ENCODE data around the gene SPAAR.
"Not testable (repeated sequence)": the region's sequence is repeated elsewhere in the genome, so short reads cannot be mapped to it uniquely, and the experiment has no call there.

Gene SPAAR

DNA sequence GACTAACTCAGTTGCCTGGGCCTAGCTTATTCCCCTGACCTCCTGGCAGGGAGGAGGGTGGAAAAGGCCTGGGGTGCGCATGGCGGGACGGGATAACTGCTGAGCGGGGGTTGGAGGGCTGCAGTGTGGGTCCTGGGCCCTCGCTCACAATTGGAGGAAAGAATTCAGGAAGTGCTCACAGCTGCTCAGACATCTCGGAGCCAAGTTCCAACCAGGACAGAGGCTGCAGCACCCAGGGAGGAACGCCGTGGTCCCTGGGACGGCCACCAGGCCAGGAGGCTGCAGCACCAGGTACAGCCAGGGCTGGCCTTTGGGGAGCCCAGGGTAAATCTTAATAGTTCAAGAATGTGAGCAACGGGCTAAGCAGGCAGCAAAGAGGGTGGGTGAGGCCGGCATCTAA is at the start of gene SPAAR:
Gene SPAAR, plus strand, starts transcription at position 217 of the 400 bp plus-strand sequence. CDS start 974 bp downstream, outside the sequence.
- DNase-seq (ENCODE audit: low read depth, low spot score) = no peak

GRCh38 chr9:35859990-35860339 is 49.3 kb upstream of the SPAAR start:
- no peak for DNase-seq (ENCODE audit: low read depth, low spot score)

DNA sequence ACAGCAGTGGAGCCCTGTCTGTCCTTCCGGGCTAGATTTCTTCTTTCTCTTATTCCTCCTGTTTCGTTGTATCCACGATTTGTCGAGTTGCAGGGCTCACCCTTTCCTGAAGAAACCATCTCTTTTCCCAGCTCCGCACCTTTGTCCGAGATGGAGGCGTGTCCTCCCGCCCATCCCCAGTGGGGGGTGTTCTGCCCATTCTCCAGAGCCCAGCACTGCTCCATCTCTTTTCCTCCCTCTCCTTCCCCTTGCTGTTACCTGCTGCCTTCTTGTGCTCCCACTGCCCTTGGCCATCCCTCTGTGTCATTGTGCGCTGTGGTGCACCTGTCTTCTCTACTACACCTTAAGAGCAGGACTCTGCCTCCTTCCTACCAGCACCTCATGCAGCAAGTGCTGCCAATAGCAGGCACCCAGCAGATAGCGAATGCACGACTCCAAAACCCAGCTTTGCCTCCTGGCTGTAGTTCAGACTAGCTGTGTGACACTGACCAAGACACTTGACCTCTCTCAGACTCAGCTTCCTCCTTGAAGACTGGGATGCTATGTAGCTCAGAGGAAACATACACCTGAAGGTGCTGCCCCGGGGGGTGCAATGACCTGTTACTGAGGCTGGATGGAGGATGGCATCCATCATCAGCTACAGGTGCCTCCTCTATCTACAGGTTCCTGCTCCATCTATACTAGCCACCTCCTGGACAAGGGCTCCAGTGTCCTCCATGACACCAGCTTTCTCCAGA is 48.0 kb upstream of the SPAAR start:
- DNase-seq (ENCODE audit: low read depth, low spot score) = no peak

DNA sequence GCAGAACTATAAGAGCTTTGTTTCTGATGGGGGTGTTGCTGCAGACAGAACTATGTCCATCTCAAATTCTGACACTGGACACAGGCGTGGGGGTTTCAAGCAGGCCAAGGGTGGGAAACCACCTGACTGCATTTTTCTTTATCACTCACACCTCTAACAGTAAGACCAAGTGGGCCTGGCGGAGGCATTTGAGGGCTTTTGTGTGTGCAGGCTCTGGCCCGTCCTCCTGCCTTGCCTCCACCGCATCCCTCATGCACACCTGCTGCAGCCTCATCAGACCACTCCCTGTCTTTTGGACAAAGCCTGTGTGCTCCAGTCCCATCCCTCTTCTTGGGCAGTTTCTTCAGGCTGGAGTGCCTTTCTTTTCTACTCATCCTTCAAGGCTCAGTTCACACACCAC is 47.0 kb upstream of the SPAAR start:
- DNase-seq (ENCODE audit: low read depth, low spot score) = no peak

GRCh38 chr9:35863583-35863982 is 45.7 kb upstream of the SPAAR start:
- no peak for DNase-seq (ENCODE audit: low read depth, low spot score)

DNA sequence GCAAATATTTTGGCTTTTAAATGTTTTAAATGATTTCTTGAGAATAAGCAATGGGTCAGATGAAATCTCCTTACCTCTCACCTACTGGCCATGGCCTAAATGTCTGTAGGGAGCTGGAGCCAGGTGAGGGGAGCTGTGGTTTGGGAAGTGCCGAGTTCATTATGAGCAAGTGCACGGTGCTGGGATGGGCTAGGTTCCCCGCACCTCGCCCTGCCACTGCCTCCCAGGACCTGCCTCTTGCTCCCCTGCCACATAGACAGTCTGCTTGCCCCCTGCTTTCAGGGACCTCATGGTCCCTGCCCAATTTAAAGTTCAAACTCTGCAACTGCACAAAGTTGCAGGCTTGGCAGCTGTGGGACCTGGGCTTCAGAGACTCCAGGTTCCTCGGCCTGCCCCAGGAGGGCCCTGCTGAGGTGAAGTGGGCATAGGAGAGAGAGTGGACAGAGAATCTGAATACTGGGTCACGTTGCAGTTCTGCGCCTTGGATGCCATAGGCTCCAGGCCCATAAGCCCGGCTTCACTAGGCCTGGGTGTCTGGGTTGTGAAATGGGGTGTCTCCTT is 44.5 kb upstream of the SPAAR start:
- DNase-seq (ENCODE audit: low read depth, low spot score) = no peak

DNA sequence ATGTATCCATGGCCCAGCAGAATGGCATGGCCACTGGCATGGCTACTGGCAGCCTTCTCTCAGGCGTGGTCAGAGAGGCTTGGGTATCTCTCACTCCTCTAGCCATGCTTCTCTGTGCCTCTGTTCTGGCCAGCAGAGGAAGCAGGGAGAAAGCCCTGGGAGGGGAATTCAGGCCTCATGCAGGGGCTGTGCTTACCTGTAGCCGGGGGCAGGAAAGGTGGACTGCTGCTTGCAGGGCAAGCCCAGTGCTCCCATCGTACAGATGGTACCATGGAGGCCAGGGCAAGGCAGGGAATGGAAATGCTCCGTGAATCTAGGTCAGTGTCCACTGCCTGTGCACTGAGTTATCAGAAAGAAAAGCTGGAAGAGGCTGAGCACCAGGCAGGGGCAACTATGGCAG is 41.8 kb upstream of the SPAAR start:
- DNase-seq (ENCODE audit: low read depth, low spot score) = no peak

DNA sequence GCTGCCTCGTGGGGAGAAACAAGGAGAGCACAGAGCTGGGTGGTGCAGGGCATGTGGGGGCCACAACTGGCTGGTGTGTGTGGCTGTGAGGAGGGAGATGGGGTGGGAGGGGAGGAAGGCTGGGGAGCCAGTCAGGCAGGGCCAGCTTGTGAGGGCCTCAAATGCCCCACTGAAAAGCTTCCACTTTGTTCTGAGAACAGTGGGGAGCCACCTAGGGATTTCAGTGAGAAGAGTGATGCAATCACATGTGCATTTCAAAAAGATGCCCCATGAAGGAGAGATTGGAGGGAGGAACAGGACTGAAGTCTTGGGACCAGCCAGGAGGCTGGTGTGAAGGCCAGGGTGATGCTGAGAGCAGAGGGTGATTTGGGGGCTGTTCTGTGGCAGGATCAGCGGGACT is 40.4 kb upstream of the SPAAR start:
- DNase-seq (ENCODE audit: low read depth, low spot score) = no peak

DNA sequence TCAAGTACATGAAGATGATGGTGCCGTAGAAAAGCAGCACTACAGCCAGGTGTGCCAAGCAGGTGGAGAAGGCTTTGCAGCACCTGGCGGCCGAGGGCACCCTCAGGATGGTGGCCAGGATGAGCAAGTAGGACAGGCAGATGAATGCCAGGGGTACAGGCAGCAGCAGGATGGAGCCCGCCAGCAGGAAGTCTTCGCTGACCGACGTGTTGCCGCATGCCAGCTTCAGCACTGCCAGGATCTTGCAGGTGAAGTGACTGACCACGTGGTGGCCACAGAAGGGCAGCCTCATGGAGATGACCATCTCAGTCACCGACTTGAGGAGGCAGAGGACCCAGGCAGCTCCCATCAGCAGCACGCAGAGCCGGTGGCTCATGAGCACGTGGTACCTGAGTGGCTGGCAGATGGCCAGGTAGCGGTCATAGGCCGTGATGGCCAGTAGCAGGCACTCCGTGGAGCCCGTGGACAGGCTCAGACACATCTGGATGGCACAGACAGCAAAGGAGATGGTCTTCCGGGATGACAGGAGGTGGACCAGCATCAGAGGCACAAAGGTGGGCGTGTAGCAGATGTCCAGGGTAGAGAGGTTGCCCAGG is 39.6 kb upstream of the SPAAR start:
- no peak for DNase-seq (ENCODE audit: low read depth, low spot score)

DNA sequence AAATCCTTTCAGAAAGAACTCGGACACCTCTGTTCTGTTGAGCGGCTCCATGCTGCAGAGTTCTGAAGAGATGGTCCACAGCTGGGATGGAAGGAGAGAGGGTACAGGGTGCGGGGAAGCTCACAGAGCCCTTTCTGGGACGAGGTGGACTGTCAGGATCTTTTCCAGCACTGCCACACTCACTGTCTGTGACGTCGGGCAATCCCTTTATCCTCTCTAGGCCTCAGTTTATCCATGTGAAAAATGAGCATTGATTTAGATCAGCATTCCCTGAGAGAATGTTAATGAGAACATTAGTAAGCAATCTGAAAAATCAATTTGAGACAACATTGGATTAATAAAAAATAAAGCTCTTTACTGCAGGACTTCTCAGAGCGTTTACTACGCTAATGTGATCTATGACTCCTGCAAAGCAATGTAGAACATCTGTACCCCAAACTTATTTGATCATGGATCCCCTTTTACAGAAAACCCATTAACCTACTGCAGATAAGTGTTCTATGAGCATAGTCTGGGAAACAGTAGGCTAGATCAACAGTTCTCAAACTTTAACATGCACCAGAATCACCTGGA is 38.9 kb upstream of the SPAAR start, which contains the start of gene OR13J1:
Gene OR13J1, minus strand, starts transcription at position 51 of the 573 bp plus-strand sequence. Its CDS starts 0 bp downstream, at position 51.
- no peak for DNase-seq (ENCODE audit: low read depth, low spot score)

- no peak for DNase-seq (ENCODE audit: low read depth, low spot score)
These were observed 37.7 kb upstream of the SPAAR start for GRCh38 chr9:35871545-35871944.

- DNase-seq (ENCODE audit: low read depth, low spot score) = no peak
These were observed 36.8 kb upstream of the SPAAR start for GRCh38 chr9:35872505-35872904.

- no peak for DNase-seq (ENCODE audit: low read depth, low spot score)
These were observed 26.9 kb upstream of the SPAAR start for GRCh38 chr9:35882263-35882848.

GRCh38 chr9:35882996-35883395 is 26.3 kb upstream of the SPAAR start:
- no peak for DNase-seq (ENCODE audit: low read depth, low spot score)

DNA sequence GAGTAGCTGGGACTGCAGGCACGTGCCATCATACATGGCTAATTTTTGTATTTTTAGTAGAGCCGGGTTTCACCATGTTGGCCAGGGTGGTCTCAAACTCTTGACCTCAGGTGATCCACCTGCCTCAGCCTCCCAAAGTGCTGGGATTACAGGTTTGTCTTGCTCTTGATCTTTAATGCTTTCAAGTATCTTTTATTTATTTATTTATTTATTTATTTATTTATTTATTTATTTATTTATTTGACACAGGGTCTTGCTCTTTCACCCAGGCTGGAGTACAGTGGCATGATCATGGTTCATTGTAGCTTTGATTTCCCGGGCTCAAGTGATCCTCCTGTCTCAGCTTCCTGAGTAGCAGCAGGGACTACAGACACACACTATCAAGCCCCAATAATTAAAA is 24.4 kb upstream of the SPAAR start:
- DNase-seq (ENCODE audit: low read depth, low spot score) = not testable (repeated sequence)

DNA sequence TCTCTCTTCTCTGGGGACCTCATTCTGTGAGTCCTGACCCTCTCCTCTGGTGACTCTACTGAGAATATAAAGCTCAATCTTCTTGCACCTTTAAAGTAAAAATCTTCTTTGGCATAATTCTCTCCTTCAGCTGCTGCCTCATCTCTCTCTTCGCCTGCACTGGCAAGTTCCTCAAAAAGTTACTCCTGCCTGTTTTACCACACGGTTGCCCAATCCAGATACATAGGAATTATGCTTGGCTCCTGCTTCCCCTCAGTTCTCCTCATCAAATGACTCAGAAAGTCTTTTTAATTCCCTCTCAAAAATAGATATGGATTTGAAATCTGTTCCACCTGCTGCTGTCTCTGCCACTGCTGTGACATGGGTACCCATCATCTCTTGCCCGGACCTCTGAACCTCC is 17.6 kb upstream of the SPAAR start:
- DNase-seq (ENCODE audit: low read depth, low spot score) = no peak

DNA sequence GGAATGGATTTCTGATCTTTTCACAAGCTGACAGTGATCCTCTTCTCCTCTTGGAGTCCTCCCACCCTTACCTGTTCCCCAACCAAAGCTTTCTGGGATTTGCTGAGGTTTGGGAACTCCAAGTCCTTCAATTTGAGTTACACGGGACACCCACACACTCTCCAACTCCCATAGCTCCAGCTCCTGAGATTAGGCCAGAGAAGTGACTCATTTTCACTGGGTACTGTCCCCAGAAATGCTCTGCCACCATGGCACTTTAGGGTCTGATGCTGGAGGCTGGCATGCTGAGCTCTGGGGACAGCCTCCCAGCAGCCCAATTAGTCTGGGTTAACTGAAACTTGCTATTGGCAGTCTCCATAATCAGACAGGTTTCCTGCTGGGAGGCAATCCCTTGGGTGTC is 17.2 kb upstream of the SPAAR start:
- DNase-seq (ENCODE audit: low read depth, low spot score) = no peak

DNA sequence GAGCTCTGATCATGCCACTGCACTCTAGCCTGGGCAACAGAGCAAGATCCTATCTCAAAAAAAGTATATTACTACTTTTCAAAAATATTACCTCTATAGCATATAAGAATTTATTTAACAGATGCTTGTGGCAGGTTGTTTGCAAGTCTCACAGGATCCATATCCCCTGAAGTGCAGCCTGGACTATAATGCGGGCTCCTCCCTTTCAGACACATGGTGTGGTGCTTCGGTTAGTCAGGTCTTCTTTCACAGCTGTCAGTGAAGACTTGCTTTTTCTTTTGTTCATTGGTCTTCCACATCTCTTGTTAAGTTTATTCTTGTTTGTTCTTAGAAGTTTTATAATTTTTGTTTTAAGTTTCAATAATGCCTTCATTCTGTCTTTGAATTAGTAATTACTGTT is 12.7 kb upstream of the SPAAR start:
- no peak for DNase-seq (ENCODE audit: low read depth, low spot score)

DNA sequence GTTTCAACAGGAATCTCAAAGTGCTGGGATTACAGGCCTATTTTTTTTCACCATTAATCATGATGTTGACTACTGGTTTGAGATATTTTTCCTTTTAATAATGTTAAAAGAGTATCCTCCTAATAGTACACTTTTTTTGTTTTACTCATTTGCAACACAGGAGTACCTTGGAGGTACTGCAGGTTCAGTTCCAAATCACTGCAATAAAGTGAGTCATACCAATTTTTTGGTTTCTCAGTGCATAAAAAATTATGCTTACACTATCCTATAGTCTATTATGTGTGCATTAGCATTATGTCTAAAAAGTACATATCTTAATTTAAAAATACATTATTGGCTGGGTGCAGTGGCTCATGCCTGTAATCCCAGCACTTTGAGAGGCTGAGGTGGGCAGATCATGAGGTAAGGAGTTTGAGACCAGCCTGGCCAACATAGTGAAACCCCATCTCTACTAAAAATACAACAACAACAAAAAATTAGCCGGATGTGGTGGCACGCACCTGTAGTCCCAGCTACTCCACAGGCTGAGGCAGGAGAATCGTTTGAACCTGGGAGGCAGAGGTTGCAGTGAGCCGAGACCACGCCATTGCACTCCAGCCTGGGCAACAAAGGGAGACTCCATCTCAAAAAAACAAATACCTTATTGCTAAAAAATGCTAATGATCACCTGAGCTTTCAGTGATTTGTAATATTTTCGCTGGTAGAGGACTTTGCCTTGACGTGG is 11.8 kb upstream of the SPAAR start:
- DNase-seq (ENCODE audit: low read depth, low spot score) = not testable (repeated sequence)

DNA sequence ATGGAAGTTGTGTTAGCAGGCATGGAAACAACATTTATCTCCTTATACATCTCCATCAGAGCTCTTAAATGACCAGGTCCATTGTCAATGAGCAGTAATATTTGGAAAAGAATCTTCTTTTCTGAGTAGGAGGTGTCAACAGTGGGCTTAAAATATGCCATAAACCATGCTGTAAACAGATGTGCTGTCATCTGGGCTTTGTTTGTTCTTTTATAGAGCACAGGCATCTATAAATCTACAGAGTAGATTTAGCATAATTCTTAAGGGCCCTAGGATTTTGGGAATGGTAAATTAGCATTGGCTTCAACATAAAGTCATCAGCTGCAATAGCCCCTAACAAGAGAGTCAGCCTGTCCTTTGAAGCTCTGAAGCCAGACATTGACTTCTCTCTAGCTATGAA is 11.0 kb upstream of the SPAAR start:
- no peak for DNase-seq (ENCODE audit: low read depth, low spot score)

DNA sequence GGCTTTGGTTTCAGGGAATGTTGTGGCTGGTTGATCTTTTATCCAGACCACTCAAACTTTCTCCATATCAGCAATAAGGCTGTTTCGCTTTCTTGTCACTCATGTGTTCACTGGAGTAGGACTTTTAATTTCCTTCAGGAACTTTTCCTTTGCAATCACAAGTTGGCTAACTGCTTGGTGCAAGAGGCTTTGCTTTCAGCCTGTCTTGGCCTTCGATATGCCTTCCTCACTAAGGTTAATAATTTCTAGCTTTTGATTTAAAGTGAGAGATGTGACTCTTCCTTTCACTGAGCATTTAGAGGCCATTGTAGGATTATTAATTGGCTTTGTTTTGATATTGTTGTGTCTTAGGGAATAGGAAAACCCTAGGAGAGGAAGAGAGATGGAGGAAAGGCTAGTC is 10.3 kb upstream of the SPAAR start:
- no peak for DNase-seq (ENCODE audit: low read depth, low spot score)

DNA sequence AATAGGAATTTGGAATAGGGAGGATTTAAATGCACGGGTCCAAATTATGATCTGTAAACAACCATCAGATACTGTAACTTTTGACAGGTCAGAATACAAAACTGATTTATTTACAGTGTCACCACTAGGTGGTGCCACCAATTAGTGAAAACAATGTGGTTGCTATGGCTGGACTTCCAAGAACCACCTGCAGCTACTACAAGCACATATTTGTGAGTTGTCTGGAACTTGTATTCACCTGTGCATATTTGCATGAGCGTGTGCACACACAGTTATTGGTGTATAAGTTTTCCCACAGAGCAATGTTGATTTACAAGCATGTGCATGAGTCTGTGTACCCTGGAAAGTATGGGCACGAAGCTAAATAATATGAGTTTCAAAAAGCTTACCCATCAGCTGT is 6.2 kb upstream of the SPAAR start:
- DNase-seq (ENCODE audit: low read depth, low spot score) = no peak
